Bronchial epithelial cell (primary cell): ENCODE measurements around the gene DMRTB1. TPM values are rescaled to one million over a fixed set of nuclear protein-coding genes. Genes with fewer than 3 reads are reported as not detected.

Experiments
- DNase-seq: peaks from one replicate; pipeline ENCODE4 v3.0.0-alpha.2; 2010; ENCODE audit warnings: low read depth
- FAIRE-seq: peaks from 2 replicates; lab custom pipeline; 2011; peaks lifted over from hg19 to GRCh38; lab: Jason Lieb, UNC
- H3K27me3 ChIP-seq: 2 replicates; pipeline ENCODE4 v1.5.1; 2011; ENCODE audit warnings: low read length; ENCODE audit not compliant: control insufficient read depth, insufficient read depth
- H3K36me3 ChIP-seq: 2 replicates; pipeline ENCODE4 v1.5.1; 2011; ENCODE audit warnings: low read length; ENCODE audit not compliant: control insufficient read depth, insufficient read depth
- H3K4me3 ChIP-seq: 2 replicates; pipeline ENCODE4 v1.5.1; 2011; ENCODE audit warnings: mild to moderate bottlenecking, low read depth, low read length, control low read depth
- CTCF ChIP-seq: IDR thresholded peaks from 2 replicates; pipeline ENCODE4 v1.5.1; 2011; ENCODE audit warnings: mild to moderate bottlenecking, moderate library complexity, low read length, control low read depth, inconsistent platforms; ENCODE audit not compliant: insufficient read depth, severe bottlenecking
- total RNA-seq: library from RNA; depleted of rRNA; stranded (reverse); fragments of >200 nt; gene quantifications from 2 replicates; pipeline ENCODE4 v1.2.1, GENCODE V29; 2014

The DMRTB1 gene
- total RNA-seq, 1 donor from 2014 or later = not detected

DNA sequence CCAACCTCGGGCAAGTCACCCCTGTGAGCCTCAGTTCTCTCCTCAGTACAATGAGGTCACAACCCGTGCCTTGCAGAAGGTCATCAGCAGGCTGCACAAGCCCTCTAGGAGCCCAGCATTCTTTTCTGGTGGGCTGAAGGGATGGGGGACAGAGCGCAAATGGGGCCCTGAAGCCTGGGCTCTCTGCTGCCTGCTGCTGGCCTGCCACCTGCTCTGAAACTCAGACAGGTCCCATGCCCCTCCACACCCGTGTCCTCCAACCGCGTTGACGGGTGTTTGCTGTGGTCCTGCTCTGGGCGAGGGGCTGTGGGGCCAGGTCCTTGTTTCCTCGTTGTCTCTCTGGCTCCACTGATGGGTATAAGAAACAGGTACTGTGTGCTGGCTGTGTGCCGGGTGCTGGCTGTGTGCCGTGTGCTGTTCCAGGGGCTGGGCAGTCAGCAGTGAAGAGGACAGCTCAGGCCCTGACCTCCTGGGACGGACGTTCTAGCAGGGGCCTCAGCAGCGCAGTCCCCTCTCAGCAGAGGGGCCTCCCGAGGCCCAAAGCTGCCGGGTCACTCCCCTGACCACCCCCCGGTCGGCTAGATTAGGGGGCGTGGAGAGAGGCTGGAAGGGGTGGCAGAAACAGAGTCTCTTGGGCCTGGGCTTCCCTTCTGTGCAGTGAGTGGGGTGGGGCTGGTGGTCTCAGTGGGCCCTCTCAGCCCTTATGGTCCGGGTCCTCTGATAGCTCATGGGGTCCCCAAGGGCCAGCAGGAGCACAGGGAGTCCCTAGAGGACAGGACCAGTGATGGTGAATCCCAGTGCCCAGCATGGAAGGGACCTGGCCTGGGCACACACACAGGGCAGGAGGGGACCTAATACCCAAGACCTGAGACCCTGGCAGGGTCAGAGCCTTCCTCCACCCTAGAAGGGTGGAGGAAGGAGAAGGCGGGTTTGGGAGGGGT is 42.1 kb downstream of the DMRTB1 start:
- TF ChIP-seq CTCF = no peak
- FAIRE-seq (no peak), DNase-seq (no peak)
- H3K27me3 ChIP-seq = peaks cover 2% of the 10 kb centered on the region
- H3K36me3 ChIP-seq = no peaks in the 10 kb centered on the region
- no peak overlapping the region for H3K4me3 ChIP-seq

- H3K27me3 ChIP-seq = peaks cover 2% of the 10 kb centered on the region
- no peak for FAIRE-seq
- H3K36me3 ChIP-seq = no peaks in the 10 kb centered on the region
- H3K4me3 ChIP-seq = no peak overlapping the region
- DNase-seq = no peak
- no peak for TF ChIP-seq CTCF
Observed at GRCh38 chr1:53502641-53503432, 43.6 kb downstream of the DMRTB1 start.

DNA sequence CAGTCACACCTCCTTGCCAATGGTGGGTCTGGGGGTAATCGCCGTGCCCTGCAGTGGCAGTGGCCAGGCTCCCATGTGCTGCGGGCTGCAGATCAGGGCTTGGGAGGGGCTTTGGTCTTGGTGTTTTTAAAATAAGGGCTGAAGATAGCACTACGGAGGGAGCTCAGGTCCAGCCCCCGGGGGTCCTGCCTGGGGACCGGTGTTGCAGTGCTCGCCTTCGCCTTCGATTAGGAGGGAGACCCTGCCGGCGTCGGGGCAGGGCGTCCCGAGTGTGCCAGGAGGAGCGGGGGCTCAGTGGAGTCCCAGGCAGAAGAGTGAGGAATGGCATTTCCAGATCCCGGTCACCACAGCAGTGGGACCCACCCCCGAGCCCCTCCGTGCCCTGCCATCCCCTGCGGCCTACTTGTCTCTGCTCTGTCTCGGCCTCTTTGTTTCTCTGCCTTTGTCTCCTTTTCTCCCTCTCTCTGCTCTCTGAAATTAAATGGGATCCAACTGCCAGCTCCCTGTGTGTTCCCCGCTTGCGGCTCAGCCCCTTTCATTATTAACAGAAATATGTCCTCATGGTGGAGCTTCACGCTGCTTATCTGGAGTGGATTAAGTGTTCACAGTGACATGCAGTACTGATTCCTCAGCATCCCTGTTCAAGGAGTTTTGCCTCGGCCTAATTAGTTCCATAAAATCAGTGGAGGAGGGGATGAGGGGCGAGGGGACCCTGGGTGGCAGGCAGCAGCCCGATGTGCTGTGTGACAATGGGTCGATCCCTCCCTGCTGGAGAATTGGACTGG is 44.4 kb downstream of the DMRTB1 start:
- no peaks in the 10 kb centered on the region for H3K36me3 ChIP-seq
- no peak for TF ChIP-seq CTCF
- FAIRE-seq (no peak), DNase-seq (no peak)
- H3K27me3 ChIP-seq = peaks cover 2% of the 10 kb centered on the region
- H3K4me3 ChIP-seq = no peak overlapping the region

GRCh38 chr1:53504901-53505300 is 45.7 kb downstream of the DMRTB1 start:
- DNase-seq = no peak
- TF ChIP-seq CTCF = no peak
- no peaks in the 10 kb centered on the region for H3K36me3 ChIP-seq
- no peak for FAIRE-seq
- no peaks in the 10 kb centered on the region for H3K27me3 ChIP-seq
- H3K4me3 ChIP-seq = no peak overlapping the region

DNA sequence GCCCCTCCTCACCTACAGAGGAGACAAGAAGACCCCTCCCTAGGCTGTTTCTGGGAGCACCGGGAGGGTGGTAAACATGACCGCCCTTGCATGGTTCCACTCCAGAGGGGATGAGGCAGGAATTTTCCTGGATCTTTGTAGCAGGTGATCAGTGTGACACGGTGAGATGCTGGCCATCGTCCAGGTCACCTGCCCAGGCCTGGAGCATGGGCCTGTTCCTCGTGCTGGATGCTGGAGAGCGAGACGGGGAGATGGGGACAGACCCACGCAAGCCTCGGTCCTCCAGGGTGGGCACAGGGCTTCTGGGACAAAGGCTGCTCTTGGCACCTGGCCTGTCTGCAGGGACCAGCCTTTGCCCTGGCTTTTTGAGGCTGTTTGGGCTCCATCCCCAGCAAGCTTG is 46.2 kb downstream of the DMRTB1 start:
- Histone ChIP-seq H3K27me3 (no peaks in the 10 kb centered on the region), H3K36me3 (no peaks in the 10 kb centered on the region), H3K4me3 (no peak overlapping the region)
- FAIRE-seq (no peak), DNase-seq (no peak)
- TF ChIP-seq CTCF = no peak
